Type B pancreatic cell (in vitro differentiated cells): ENCODE data around the gene RNF150. TPM values are rescaled to one million over a fixed set of nuclear protein-coding genes. Genes with fewer than 3 reads are reported as not detected.
"Not testable (repeated sequence)": the region's sequence is repeated elsewhere in the genome, so short reads cannot be mapped to it uniquely, and the experiment has no call there.

ENCODE experiments used
- DNase-seq: peaks from one replicate; pipeline ENCODE4 v3.0.0; 2021; ENCODE audit warnings: mixed read lengths; ENCODE audit not compliant: unreplicated experiment; ENCODE audit errors: extremely low spot score
- H3K27ac Mint-ChIP-seq: 2 replicates; pipeline ENCODE4 v1.8.0; 2021; ENCODE audit warnings: mild to moderate bottlenecking, mixed read lengths
- H3K27me3 Mint-ChIP-seq: 2 replicates; pipeline ENCODE4 v1.8.0; 2021; ENCODE audit warnings: mixed read lengths
- H3K36me3 Mint-ChIP-seq: 2 replicates; pipeline ENCODE4 v1.8.0; 2021; ENCODE audit warnings: mixed read lengths
- H3K4me1 Mint-ChIP-seq: one replicate; pipeline ENCODE4 v1.8.0; 2021; ENCODE audit warnings: mixed read lengths; ENCODE audit not compliant: unreplicated experiment
- H3K4me3 Mint-ChIP-seq: 2 replicates; pipeline ENCODE4 v1.8.0; 2021; ENCODE audit warnings: mild to moderate bottlenecking, mixed read lengths
- H3K9me3 Mint-ChIP-seq: 2 replicates; pipeline ENCODE4 v1.8.0; 2021; ENCODE audit warnings: mixed read lengths
- total RNA-seq: library from RNA; stranded (reverse); gene quantifications from 2 replicates; pipeline ENCODE4 v1.2.1, GENCODE V29; 2021; ENCODE audit warnings: low replicate concordance
- TF ChIP-seq, protein P1 (sequence below): fragments of 200-600 bp; sonication (generic); conservative IDR thresholded peaks from 2 replicates; pipeline ENCODE4 v1.5.0; 2021; ENCODE audit warnings: antibody characterized with exemption, mild to moderate bottlenecking

RNF150 gene
- total RNA-seq, 1 donor from 2014 or later, result 34.0 TPM

DNA sequence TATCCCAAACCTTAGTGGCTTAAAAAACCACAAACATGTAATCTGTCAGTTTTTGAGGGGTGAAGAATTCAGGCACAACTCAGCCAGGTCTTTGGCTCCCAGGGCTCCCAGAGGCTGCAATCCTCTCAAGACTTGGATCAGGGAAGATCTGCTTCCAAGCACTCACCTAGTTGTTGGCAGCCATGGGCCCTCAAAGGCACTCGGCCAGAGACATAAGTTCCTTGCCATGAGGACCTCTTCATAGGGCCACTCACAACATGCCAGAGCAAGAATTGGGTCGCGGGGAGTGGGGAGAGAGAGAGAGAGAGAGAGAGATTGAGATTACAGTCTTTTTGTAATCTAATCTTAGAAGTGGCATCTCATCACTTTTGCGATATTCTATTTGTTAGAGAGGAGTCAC, 300.0 kb downstream of the RNF150 start:
- no peak for DNase-seq
- peaks cover 9% of the 10 kb centered on the region for H3K4me1 Mint-ChIP-seq
- TF ChIP-seq, protein P1, sequence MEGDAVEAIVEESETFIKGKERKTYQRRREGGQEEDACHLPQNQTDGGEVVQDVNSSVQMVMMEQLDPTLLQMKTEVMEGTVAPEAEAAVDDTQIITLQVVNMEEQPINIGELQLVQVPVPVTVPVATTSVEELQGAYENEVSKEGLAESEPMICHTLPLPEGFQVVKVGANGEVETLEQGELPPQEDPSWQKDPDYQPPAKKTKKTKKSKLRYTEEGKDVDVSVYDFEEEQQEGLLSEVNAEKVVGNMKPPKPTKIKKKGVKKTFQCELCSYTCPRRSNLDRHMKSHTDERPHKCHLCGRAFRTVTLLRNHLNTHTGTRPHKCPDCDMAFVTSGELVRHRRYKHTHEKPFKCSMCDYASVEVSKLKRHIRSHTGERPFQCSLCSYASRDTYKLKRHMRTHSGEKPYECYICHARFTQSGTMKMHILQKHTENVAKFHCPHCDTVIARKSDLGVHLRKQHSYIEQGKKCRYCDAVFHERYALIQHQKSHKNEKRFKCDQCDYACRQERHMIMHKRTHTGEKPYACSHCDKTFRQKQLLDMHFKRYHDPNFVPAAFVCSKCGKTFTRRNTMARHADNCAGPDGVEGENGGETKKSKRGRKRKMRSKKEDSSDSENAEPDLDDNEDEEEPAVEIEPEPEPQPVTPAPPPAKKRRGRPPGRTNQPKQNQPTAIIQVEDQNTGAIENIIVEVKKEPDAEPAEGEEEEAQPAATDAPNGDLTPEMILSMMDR, result no peak
- H3K27me3 Mint-ChIP-seq, result no peaks in the 10 kb centered on the region
- no peak overlapping the region for H3K27ac Mint-ChIP-seq
- H3K4me3 Mint-ChIP-seq, result no peak overlapping the region
- no peaks in the 10 kb centered on the region for H3K36me3 Mint-ChIP-seq
- no peaks in the 10 kb centered on the region for H3K9me3 Mint-ChIP-seq

DNA sequence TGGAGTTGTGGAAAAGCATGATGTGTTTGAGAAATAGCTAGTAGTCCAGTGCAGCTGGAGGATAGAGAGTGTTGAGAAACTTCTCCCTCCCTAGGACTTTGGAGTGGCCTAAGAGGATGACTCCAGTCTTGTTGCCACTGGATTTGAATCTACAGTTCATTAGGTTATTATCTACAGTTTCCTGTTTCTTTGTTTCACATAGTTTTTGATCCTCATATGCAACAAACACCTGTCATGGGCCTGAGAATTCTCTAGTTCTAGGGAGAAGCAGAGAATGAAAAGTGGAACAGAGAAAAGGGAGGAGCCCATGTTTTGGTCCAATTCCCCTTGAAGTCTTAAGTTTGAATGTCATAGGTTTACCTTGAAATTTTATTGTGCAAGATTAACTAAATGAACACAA, 303.4 kb downstream of the RNF150 start:
- Mint-ChIP-seq H3K27ac (no peak overlapping the region), H3K4me3 (no peak overlapping the region), H3K9me3 (no peaks in the 10 kb centered on the region), H3K36me3 (no peaks in the 10 kb centered on the region), H3K4me1 (peaks cover 5% of the 10 kb centered on the region), H3K27me3 (no peaks in the 10 kb centered on the region)
- TF ChIP-seq, protein P1, result no peak
- DNase-seq, result no peak

DNA sequence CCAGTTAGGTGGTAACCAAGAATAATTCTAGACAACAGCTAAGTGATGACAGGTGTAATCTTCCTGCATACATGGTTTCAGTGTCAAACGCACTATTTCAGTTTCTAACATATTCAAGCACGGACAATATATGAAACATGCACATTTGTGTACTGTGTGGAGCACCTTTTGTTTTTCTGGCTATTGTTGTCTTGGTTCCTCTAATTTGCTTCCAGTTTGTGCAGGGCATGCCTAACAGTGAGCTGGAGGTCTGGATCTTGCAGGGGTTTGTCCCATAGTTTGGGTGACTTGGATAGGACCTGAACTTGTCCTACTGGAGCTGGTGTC, 306.6 kb downstream of the RNF150 start:
- Mint-ChIP-seq H3K4me3 (no peak overlapping the region), H3K4me1 (no peaks in the 10 kb centered on the region), H3K9me3 (no peaks in the 10 kb centered on the region), H3K27ac (no peak overlapping the region), H3K27me3 (no peaks in the 10 kb centered on the region), H3K36me3 (no peaks in the 10 kb centered on the region)
- TF ChIP-seq, protein P1, result no peak
- DNase-seq, result no peak

DNA sequence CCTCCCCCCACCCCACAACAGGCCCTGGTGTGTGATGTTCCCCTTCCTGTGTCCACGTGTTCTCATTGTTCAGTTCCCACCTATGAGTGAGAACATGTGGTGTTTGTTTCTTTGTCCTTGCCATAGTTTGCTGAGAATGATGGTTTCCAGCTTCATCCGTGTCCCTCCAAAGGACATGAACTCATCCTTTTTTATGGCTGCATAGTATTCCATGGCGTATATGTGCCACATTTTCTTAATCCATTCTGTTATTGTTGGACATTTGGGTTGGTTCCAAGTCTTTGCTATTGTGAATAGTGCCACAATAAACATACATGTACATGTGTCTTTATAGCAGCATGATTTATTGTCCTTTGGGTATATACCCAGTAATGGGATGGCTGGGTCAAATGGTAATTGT, 312.7 kb downstream of the RNF150 start:
- not testable (repeated sequence) for H3K4me1 Mint-ChIP-seq, DNase-seq, H3K9me3 Mint-ChIP-seq, H3K36me3 Mint-ChIP-seq, H3K27me3 Mint-ChIP-seq, H3K4me3 Mint-ChIP-seq, H3K27ac Mint-ChIP-seq

DNA sequence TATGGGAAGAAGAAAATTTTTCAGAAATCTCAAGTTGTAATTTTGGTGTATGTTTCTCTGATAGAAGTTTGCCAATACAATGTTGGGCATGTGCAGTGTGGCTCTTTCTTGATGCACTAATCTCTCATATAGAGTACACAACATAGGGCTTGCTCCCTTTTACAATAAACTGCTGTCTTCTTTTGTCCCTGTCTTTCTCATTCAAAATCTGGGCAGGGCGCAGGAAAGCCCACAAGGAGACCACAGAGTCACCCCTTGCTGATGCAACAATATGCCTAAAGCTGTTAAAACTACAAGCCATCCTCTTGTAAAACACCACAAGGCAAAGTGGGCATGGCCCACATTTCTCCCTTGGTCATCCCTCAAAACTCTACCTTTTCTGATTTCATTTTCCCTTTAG, 313.7 kb downstream of the RNF150 start:
- no peaks in the 10 kb centered on the region for H3K9me3 Mint-ChIP-seq
- H3K4me1 Mint-ChIP-seq, result no peaks in the 10 kb centered on the region
- TF ChIP-seq, protein P1, result no peak
- no peak overlapping the region for H3K4me3 Mint-ChIP-seq
- no peak overlapping the region for H3K27ac Mint-ChIP-seq
- H3K27me3 Mint-ChIP-seq, result no peaks in the 10 kb centered on the region
- DNase-seq, result no peak
- H3K36me3 Mint-ChIP-seq, result no peaks in the 10 kb centered on the region

DNA sequence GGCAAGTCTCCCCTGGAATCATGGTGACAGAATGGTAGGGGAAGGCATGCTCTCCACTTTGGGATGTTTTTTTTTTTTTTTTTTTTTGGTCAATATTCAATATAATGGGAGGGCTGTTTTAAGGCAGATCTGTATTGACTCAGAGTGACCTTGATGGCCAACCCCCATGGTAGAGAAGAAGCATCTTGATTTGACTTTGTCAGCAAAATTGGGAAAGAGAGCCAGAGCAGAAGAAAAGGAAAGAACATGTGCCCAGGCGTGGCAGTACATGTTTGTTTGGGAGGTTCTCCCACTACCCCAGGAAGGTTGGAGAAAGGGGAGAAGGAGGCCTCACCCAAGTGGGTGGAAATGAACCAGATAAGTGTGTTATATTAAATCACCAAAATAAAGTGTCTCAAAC, 314.8 kb downstream of the RNF150 start:
- no peaks in the 10 kb centered on the region for H3K4me1 Mint-ChIP-seq
- no peak for DNase-seq
- TF ChIP-seq, protein P1, result no peak
- H3K36me3 Mint-ChIP-seq, result no peaks in the 10 kb centered on the region
- no peak overlapping the region for H3K27ac Mint-ChIP-seq
- no peak overlapping the region for H3K4me3 Mint-ChIP-seq
- H3K9me3 Mint-ChIP-seq, result no peaks in the 10 kb centered on the region
- no peaks in the 10 kb centered on the region for H3K27me3 Mint-ChIP-seq
